HepG2 (cell line): ENCODE measurements around the gene LAMC3. TPM values are rescaled to one million over a fixed set of nuclear protein-coding genes. Genes with fewer than 3 reads are reported as not detected.

Source experiments
- BORCS8-MEF2B ChIP-seq: sonication (generic); formaldehyde crosslinking; IDR thresholded peaks from 2 replicates; pipeline ENCODE4 v1.8.0; 2022; ENCODE audit warnings: mild to moderate bottlenecking, missing genetic modification reagents
- CHD2 ChIP-seq: IDR thresholded peaks from 2 replicates; pipeline ENCODE4 v1.6.1; 2011; ENCODE audit warnings: low read depth, low read length, improper control_type of control experiment
- CREM ChIP-seq, 2 experiments: sonication (generic) in 1 of 2; formaldehyde crosslinking in 1 of 2; IDR thresholded peaks; 2 replicates each; pipeline versions ENCODE4 v1.4.0 to v1.6.1; 2016 to 2020; ENCODE audit warnings: antibody characterized with exemption in 1 of 2, mild to moderate bottlenecking in 1 of 2, missing genetic modification reagents in 1 of 2
- HNRNPL ChIP-seq: fragments of 200-400 bp; formaldehyde crosslinking; IDR thresholded peaks from 2 replicates; pipeline ENCODE4 v1.6.1; 2017; ENCODE audit warnings: mild to moderate bottlenecking, low read depth, low read length
- IKZF1 ChIP-seq: fragments of 450-650 bp; IDR thresholded peaks from 2 replicates; pipeline ENCODE4 v1.7.1; 2016
- KDM5B ChIP-seq: sonication (generic); formaldehyde crosslinking; IDR thresholded peaks from 2 replicates; pipeline ENCODE4 v1.4.0; 2020; ENCODE audit warnings: missing genetic modification reagents, mild to moderate bottlenecking, borderline replicate concordance
- NR2F6 ChIP-seq, 2 experiments: IDR thresholded peaks; 2 replicates each; pipeline ENCODE4 v1.6.1; 2016; ENCODE audit warnings: antibody characterized with exemption in 1 of 2, mild to moderate bottlenecking in 1 of 2
- NRL ChIP-seq: sonication (generic); formaldehyde crosslinking; IDR thresholded peaks from 2 replicates; pipeline ENCODE4 v1.5.0; 2020; ENCODE audit warnings: missing genetic modification reagents, mild to moderate bottlenecking, moderate library complexity, borderline replicate concordance
- POGZ ChIP-seq: sonication (generic); formaldehyde crosslinking; IDR thresholded peaks from 2 replicates; pipeline ENCODE4 v1.4.0; 2020; ENCODE audit warnings: mild to moderate bottlenecking, missing genetic modification reagents
- SAP130 ChIP-seq: IDR thresholded peaks from 2 replicates; pipeline ENCODE4 v1.6.1; 2016; ENCODE audit warnings: low read depth
- SOX6 ChIP-seq, 2 experiments: fragments of 450-650 bp in 1 of 2; sonication (generic) in 1 of 2; formaldehyde crosslinking in 1 of 2; IDR thresholded peaks; 2 replicates each; pipeline versions ENCODE4 v1.4.0 to v1.6.1; 2017 to 2020; ENCODE audit warnings: antibody characterized with exemption in 1 of 2, mild to moderate bottlenecking in 1 of 2, missing genetic modification reagents in 1 of 2
- ZFY ChIP-seq: sonication (generic); formaldehyde crosslinking; IDR thresholded peaks from 2 replicates; pipeline ENCODE4 v1.4.0; 2020; ENCODE audit warnings: missing genetic modification reagents
- ZFYVE20 ChIP-seq: sonication (generic); formaldehyde crosslinking; IDR thresholded peaks from 2 replicates; pipeline ENCODE4 v1.8.0; 2023; ENCODE audit warnings: low read depth, mild to moderate bottlenecking, moderate library complexity, missing genetic modification reagents, borderline replicate concordance
- ZNF335 ChIP-seq: sonication (generic); formaldehyde crosslinking; IDR thresholded peaks from 2 replicates; pipeline ENCODE4 v1.4.0; 2020; ENCODE audit warnings: missing genetic modification reagents
- ZNF598 ChIP-seq: sonication (generic); formaldehyde crosslinking; IDR thresholded peaks from 2 replicates; pipeline ENCODE4 v1.5.1; 2020; ENCODE audit warnings: mild to moderate bottlenecking, missing genetic modification reagents, borderline replicate concordance
- ZNF776 ChIP-seq: sonication (generic); formaldehyde crosslinking; IDR thresholded peaks from 2 replicates; pipeline ENCODE4 v1.4.0; 2020; ENCODE audit warnings: mild to moderate bottlenecking, missing genetic modification reagents
- polyA plus RNA-seq, 8 experiments: library from polyadenylated mRNA; depleted of rRNA in 3 of 8; stranded (reverse) in 7 of 8; unstranded in 1 of 8; fragments of >200 nt; fragmentation: Illumina TruSeq in 4 of 8; extraction: Trizol in 4 of 8; gene quantifications; 2 replicates each; pipeline versions ENCODE4 v1.2.1 to v1.2.3, GENCODE V29; 2011 to 2016; ENCODE audit warnings: low read depth in 4 of 8, missing spikeins in 1 of 8, mixed read lengths in 1 of 8; ENCODE audit not compliant: insufficient read depth in 1 of 8
- total RNA-seq, 5 experiments: library from RNA; depleted of rRNA; stranded (reverse); fragments of >200 nt; fragmentation: Illumina TruSeq; extraction: Trizol; gene quantifications; 2 replicates each; pipeline ENCODE4 v1.2.3, GENCODE V29; 2016; ENCODE audit warnings: low read depth in 1 of 5
- TF ChIP-seq, protein P1 (sequence below): sonication (generic); formaldehyde crosslinking; IDR thresholded peaks from 2 replicates; pipeline ENCODE4 v1.5.0; 2020; ENCODE audit warnings: missing genetic modification reagents, mild to moderate bottlenecking, borderline replicate concordance
- TF ChIP-seq, protein P2 (sequence below): sonication (generic); formaldehyde crosslinking; IDR thresholded peaks from 2 replicates; pipeline ENCODE4 v1.4.0; 2020; ENCODE audit warnings: missing genetic modification reagents
- TF ChIP-seq, protein P3 (sequence below): sonication (generic); formaldehyde crosslinking; IDR thresholded peaks from 2 replicates; pipeline ENCODE4 v1.4.0; 2020; ENCODE audit warnings: mild to moderate bottlenecking, missing genetic modification reagents
- TF ChIP-seq, protein P4 (sequence below): sonication (generic); formaldehyde crosslinking; IDR thresholded peaks from 2 replicates; pipeline ENCODE4 v1.8.0; 2023; ENCODE audit warnings: mild to moderate bottlenecking, missing genetic modification reagents

LAMC3 gene
- total and polyA plus RNA-seq, 2 of the 13 experiments (the other 11 are each of a cell fraction or from before 2014, with no cell fraction given), result 0.07 to 0.57 TPM

DNA sequence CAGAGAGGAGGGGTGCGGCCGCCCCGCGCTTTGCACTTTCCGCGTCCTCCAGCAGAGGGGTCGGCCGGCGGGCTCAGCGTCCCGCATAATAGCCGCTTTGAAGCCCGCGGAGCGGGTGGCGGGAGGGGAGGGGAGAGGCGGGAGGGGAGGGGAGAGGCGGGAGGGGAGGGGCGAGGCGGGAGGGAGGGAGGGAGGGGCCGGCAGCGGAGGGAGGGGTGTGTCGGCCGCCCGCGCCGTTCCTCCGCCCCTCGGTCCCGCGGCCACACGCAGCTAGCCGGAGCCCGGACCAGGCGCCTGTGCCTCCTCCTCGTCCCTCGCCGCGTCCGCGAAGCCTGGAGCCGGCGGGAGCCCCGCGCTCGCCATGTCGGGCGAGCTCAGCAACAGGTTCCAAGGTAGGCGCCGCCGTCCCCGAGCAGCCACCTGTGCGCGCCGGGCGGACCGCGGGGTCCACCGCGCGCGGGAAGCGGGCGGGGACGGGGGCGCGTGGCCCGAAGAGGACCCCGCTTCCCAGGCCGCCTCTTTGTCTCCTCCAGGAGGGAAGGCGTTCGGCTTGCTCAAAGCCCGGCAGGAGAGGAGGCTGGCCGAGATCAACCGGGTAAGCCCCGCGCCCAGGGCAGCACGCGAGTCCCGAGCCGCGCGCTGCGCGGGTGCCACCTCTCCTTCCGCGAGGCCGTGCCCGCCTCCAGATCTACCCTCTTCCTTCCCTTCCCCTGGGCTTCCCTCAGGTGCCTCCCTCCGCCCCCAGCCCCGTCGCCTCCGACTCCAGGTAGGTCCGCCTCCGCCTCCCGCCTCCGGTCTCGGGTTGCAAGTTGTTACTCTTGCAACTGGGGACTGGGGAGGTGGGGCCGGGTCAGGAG, 87.5 kb downstream of the LAMC3 start, which contains the start of gene AIF1L (continued):
- TF ChIP-seq, protein P1, sequence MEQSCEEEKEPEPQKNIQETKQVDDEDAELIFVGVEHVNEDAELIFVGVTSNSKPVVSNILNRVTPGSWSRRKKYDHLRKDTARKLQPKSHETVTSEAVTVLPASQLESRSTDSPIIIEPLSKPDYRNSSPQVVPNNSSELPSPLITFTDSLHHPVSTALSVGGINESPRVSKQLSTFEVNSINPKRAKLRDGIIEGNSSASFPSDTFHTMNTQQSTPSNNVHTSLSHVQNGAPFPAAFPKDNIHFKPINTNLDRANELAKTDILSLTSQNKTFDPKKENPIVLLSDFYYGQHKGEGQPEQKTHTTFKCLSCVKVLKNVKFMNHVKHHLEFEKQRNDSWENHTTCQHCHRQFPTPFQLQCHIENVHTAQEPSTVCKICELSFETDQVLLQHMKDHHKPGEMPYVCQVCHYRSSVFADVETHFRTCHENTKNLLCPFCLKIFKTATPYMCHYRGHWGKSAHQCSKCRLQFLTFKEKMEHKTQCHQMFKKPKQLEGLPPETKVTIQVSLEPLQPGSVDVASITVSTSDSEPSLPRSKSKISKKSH (CRISPR knock-in tag), result 0 out of 2 replicates have a peak, but pooled peaks have one; percentile 37
- TF ChIP-seq BORCS8-MEF2B (CRISPR knock-in tag), result no peak
- TF ChIP-seq NRL (CRISPR knock-in tag), result peak; percentile 13; the same call in 1 of the 2 replicates
- no peak for TF ChIP-seq CHD2
- peak; percentile 20; the same call in 1 of the 2 replicates for TF ChIP-seq ZFY (CRISPR knock-in tag)
- TF ChIP-seq HNRNPL, result peak; percentile 35; the same call in 1 of the 2 replicates
- 0 out of 2 replicates have a peak, but pooled peaks have one; percentile 31 for TF ChIP-seq POGZ
- TF ChIP-seq, protein P2, sequence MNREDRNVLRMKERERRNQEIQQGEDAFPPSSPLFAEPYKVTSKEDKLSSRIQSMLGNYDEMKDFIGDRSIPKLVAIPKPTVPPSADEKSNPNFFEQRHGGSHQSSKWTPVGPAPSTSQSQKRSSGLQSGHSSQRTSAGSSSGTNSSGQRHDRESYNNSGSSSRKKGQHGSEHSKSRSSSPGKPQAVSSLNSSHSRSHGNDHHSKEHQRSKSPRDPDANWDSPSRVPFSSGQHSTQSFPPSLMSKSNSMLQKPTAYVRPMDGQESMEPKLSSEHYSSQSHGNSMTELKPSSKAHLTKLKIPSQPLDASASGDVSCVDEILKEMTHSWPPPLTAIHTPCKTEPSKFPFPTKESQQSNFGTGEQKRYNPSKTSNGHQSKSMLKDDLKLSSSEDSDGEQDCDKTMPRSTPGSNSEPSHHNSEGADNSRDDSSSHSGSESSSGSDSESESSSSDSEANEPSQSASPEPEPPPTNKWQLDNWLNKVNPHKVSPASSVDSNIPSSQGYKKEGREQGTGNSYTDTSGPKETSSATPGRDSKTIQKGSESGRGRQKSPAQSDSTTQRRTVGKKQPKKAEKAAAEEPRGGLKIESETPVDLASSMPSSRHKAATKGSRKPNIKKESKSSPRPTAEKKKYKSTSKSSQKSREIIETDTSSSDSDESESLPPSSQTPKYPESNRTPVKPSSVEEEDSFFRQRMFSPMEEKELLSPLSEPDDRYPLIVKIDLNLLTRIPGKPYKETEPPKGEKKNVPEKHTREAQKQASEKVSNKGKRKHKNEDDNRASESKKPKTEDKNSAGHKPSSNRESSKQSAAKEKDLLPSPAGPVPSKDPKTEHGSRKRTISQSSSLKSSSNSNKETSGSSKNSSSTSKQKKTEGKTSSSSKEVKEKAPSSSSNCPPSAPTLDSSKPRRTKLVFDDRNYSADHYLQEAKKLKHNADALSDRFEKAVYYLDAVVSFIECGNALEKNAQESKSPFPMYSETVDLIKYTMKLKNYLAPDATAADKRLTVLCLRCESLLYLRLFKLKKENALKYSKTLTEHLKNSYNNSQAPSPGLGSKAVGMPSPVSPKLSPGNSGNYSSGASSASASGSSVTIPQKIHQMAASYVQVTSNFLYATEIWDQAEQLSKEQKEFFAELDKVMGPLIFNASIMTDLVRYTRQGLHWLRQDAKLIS (CRISPR knock-in tag), result no peak
- peak; percentile 26; the same call in 1 of the 2 replicates for TF ChIP-seq ZNF598 (CRISPR knock-in tag)
- peak; percentile 32 for TF ChIP-seq SAP130 (CRISPR knock-in tag)
- TF ChIP-seq, protein P3, sequence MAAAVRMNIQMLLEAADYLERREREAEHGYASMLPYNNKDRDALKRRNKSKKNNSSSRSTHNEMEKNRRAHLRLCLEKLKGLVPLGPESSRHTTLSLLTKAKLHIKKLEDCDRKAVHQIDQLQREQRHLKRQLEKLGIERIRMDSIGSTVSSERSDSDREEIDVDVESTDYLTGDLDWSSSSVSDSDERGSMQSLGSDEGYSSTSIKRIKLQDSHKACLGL (CRISPR knock-in tag), result peak; percentile 31; the same call in 1 of the 2 replicates
- no peak for TF ChIP-seq NR2F6 (IDR thresholded peaks at IDR 0.05)
- TF ChIP-seq NR2F6 (CRISPR knock-in tag; IDR thresholded peaks at IDR 0.05), result no peak
- peak; percentile 75; the same call in 1 of the 2 replicates for TF ChIP-seq KDM5B (CRISPR knock-in tag)
- no peak for TF ChIP-seq ZFYVE20 (CRISPR knock-in tag)
- TF ChIP-seq, protein P4, sequence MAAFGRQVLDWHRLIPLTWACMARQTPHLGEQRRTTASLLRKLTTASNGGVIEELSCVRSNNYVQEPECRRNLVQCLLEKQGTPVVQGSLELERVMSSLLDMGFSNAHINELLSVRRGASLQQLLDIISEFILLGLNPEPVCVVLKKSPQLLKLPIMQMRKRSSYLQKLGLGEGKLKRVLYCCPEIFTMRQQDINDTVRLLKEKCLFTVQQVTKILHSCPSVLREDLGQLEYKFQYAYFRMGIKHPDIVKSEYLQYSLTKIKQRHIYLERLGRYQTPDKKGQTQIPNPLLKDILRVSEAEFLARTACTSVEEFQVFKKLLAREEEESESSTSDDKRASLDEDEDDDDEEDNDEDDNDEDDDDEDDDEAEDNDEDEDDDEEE (CRISPR knock-in tag), result no peak
- peak; percentile 74; the same call in 1 of the 2 replicates for TF ChIP-seq ZNF776 (CRISPR knock-in tag)
- TF ChIP-seq ZNF335, result no peak
- no peak for TF ChIP-seq CREM (IDR thresholded peaks at IDR 0.05)
- TF ChIP-seq CREM (CRISPR knock-in tag; IDR thresholded peaks at IDR 0.05), result no peak
- no peak for TF ChIP-seq SOX6 (IDR thresholded peaks at IDR 0.05)
- peak; percentile 24; the same call in 1 of the 2 replicates for TF ChIP-seq SOX6 (CRISPR knock-in tag; IDR thresholded peaks at IDR 0.05)
- no peak for TF ChIP-seq IKZF1
